Measurements from ENCODE around the gene COL28A1.
"Not testable (repeated sequence)": the region's sequence is repeated elsewhere in the genome, so short reads cannot be mapped to it uniquely, and the experiment has no call there.

The COL28A1 gene

DNA sequence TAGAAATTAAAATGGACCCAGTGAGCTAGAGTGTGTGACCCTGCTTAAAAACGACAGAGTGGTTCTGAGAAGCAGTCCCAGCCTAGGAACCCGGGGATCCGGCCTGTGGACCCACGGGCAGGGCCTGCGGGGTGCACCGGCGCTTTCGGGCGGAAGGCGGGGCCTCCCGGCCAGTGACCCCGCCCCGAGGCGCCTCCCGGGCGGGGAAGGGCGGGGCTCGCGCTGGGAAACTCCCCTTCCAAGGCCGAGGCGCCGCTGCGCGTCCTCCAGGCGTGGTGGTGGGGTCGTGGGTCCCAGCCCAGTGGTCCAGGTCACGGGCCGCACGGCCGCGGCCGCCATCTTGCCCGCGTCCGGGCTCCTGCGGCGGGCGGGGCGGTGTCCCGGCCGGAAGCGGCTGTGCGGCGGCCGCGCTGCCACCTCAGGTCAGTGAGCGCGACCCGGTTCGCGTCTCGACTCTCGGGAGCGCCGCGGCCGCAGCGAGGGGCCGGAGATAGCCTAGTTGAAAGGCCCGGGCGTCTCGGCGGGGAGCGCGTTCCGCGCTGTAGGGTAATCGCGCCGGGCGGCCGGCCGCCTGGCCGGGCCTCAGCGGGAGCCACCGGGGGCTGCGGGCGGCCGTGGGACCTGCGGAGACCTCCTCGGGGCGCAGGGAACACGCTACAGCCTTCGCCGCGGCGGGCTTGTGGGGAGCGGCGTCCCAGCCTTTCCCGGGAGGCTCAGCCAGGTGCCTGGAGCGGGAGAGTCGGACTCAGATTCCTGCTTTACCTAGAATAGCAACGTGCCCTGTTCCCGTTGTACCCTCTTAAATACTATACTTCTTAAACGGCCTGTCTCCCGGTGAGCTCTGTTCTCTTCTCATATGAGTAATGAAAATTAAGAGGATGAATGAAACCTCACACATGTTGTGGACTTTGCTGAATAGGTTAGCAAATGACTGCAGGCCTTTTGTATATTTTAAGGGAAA, 31.3 kb upstream of the COL28A1 start, which contains the start of gene MIOS:
Gene MIOS, plus strand, starts transcription at position 234 of the 961 bp plus-strand sequence. CDS start 5,592 bp downstream, outside the sequence.
- peak; percentile 90 to 91 for DNase-seq
- TF ChIP-seq GATA1 (IDR thresholded peaks at IDR 0.05; ENCODE audit: low read depth, low read length) (no peak), POLR2A (IDR thresholded peaks at IDR 0.05; ENCODE audit: low read length) (peak; percentile 81)

DNA sequence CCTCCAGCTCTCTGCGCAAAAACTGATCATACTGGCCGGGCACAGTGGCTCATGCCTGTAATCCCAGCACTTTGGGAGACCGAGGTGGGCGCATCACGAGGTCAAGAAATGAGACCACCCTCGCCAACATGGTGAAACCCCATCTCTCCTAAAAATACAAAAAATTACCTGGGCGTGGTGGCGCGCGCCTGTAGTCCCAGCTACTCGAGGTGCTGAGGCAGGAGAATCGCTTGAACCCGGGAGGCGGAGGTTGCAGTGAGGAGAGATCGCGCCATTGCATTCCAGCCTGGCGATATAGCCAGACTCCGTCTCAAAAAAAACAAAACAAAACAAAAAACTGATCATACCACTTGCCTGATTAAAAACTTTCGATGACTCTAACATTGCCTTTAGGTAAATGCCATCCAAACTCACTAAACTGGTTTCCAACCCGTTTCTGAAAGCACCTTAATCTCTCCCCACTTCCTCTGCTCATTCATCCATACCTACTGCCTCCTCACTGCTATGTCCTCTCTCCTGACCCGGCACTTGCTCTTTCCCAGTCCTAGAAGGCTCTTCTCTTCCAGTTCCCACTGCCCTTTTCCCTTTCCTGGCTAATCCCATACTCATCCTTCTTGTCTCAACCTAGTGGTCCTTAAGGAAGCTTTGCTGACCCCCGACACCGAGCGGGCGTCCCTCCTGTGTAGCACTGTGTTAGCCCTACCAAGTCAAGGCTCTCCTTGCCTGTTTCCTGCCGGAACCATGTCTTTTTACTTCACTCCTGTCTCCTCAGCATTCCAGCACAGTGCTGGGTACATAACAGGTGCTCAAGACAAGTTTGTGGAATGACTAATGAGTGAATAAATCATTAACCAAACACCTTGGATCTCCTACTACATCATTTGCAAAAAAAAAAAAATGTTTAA, 30.3 kb upstream of the COL28A1 start:
- TF ChIP-seq GATA1 (IDR thresholded peaks at IDR 0.05; ENCODE audit: low read depth, low read length) (no peak), POLR2A (IDR thresholded peaks at IDR 0.05; ENCODE audit: low read length) (no peak)
- peak in 1 of 2 experiments; percentile 48 for DNase-seq

DNA sequence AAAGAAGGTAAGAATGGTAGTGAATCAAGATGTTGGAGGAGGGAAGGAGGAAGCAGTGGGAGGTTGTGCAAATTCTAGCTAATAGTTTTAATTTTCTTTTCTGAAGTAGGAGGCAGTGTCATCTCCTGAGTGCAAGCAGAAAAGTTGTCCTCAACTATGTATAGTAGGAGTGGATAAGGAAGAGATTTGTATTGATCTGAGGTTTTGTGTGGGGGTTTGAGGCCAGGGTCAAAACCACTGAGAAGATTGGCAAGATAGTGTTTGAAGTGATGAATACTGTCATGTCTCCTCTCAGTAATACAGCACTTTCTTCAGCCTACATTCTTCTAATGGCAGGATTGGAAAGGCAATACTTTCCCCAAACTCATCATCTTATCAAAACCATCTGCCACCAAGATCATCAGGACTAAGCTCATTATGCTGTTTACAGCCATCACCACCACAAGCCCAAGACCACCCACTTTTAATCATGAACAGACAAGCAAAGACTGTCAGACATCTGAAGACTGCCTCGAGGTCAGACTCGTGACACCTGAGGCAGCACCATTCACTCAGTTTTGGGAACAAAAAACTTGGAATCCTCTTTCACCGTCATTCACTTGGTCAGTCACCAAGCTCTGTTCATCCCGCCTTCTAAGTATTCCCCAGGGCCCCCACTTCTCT, 29.5 kb upstream of the COL28A1 start:
- TF ChIP-seq GATA1 (IDR thresholded peaks at IDR 0.05; ENCODE audit: low read depth, low read length): no peak
- no peak for TF ChIP-seq POLR2A (IDR thresholded peaks at IDR 0.05; ENCODE audit: low read length)
- peak in 1 of 2 experiments; percentile 18 for DNase-seq

DNA sequence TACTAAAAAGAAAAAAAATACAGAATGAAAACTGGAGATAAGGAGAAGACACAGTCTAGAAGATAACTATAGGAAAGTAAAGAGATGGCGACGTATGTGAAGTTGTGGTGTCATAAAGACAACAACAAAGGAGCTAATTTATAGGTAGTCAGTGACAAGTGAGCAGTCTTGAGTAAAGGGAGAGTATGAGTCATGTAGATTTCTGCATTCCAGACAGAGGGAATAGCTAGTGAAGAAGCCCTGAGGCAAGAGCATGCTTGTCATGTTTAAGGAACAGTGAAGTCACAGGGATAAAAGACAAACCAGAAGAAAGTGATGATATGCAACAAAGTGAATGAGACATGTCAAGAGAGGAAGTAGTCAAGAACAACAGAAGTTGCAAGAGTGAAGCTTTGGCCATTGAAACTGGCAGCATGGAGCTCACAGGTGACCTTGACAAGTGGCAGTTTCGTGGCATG, 28.7 kb upstream of the COL28A1 start:
- TF ChIP-seq GATA1 (IDR thresholded peaks at IDR 0.05; ENCODE audit: low read depth, low read length) (no peak), POLR2A (IDR thresholded peaks at IDR 0.05; ENCODE audit: low read length) (no peak)

DNA sequence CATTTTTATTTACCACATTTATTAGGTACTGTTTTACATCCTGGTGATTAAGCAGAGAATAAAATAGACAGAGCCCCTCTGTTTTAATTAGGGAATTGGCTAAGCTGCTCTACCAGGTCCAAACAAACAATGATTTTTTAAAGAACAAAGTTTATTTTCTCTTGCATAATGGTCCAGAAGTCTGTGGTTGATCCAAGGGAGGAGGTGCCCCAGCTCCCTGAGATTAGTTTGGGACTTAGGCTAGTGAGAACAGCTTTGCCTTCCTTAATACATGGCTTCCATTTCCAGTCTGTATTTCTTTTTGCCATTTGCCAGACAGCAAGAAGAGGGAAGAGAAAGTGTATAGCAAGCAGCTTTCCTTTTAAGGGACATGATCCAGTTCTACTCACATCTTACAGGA, 28.1 kb upstream of the COL28A1 start:
- TF ChIP-seq GATA1 (IDR thresholded peaks at IDR 0.05; ENCODE audit: low read depth, low read length) (no peak), POLR2A (IDR thresholded peaks at IDR 0.05; ENCODE audit: low read length) (no peak)

More for the DNA sequence above, 28.7 kb upstream of the COL28A1 start:
- no peak for DNase-seq

DNA sequence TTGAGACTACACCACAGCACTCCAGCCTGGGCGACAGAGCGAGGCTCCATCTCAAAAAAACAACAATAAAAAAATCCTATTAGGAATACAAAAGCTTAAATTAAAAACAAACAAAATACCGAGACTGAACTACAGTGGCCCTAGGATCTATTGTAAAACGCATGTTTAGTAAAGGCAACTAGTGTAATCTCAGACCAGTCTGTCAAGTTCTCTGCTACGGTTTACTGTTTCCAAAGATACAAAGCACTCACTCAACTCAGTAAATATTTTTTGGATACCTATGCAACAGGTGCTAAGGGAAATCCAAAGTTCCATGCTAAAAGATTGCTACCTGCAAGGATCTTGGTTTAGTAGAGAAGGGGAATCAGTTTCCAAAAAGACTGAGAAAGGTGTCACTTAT, 27.6 kb upstream of the COL28A1 start:
- DNase-seq: no peak
- TF ChIP-seq POLR2A (IDR thresholded peaks at IDR 0.05; ENCODE audit: low read length) (no peak), GATA1 (IDR thresholded peaks at IDR 0.05; ENCODE audit: low read depth, low read length) (no peak)

More for the DNA sequence above, 28.1 kb upstream of the COL28A1 start:
- DNase-seq: no peak

DNA sequence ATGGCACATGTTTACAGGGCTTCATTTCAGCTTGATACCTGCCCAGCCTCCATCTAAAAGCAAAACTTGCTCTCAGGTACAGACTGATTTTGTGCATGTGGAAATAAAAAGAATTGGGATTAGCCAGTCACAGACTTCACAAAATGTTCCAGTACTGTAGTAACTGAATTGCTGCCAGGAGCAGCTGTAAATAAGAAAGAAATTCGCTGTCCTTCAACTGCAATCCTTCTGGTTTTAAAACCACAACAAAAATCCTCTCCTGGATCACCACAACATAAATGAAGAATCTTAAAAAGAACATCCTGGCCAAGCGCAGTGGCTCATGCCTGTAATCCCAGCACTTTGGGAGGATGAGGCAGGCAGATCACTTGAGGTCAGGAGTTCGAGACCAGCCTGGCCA, 27.1 kb upstream of the COL28A1 start:
- no peak for TF ChIP-seq POLR2A (IDR thresholded peaks at IDR 0.05; ENCODE audit: low read length)
- no peak for TF ChIP-seq GATA1 (IDR thresholded peaks at IDR 0.05; ENCODE audit: low read depth, low read length)
- no peak for DNase-seq

DNA sequence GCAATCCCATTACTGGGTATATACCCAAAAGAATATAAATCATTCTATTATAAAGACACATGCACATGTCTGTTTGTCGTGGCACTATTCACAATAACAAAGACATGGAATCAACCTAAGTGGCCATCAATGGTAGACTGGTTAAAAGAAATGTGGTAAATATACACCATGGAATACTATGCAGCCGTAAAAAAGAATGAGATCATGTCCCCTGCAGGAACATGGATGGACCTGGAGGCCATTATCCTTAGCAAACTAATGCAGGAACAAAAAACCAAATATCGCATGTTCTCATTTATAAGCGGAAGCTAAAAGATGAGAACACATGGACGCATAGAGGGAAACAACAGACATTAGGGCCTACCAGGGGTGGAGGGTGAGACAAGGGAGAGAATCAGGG, 25.9 kb upstream of the COL28A1 start:
- DNase-seq: not testable (repeated sequence)

DNA sequence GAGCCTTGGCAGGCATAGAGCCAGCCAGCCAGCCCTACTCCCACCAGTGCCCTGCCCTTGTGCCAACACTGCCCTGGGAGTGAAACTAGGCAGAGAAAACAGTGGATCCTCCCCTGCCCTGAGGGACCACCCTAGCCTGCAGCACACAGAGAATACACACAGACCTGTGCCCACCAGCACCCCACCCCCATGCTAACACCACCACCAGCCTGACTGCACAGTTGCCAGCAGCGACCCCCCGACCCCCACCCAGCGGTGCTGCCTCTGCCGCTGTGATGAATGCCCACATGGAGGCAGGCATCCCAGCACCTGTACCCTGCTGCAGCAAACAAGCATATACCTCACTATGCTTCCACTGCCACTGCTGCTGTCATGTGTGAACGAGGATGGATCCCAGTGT, 21.6 kb upstream of the COL28A1 start:
- no peak for TF ChIP-seq POLR2A (IDR thresholded peaks at IDR 0.05; ENCODE audit: low read length)
- no peak for TF ChIP-seq GATA1 (IDR thresholded peaks at IDR 0.05; ENCODE audit: low read depth, low read length)
- no peak for DNase-seq

DNA sequence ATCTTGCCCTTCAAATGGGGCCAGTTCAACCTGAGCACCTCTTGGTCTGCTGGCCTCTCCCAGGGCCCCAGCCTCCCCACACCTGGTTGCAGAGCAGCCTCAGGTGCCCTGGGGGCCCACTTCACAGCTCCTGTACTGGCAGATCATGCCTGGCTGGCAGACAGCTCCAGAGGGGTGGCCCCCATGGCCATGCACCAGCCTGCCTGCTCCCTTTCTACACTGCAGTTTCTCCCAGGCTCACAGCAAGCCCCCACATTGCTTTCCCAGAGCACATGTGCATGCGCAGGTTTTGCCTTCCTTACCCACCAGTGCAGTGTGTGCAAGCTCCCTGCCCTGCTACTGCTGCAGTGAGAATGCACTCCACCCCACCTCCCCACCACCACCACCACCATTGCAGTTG, 21.2 kb upstream of the COL28A1 start:
- TF ChIP-seq POLR2A (IDR thresholded peaks at IDR 0.05; ENCODE audit: low read length): no peak
- no peak for TF ChIP-seq GATA1 (IDR thresholded peaks at IDR 0.05; ENCODE audit: low read depth, low read length)
- no peak for DNase-seq

DNA sequence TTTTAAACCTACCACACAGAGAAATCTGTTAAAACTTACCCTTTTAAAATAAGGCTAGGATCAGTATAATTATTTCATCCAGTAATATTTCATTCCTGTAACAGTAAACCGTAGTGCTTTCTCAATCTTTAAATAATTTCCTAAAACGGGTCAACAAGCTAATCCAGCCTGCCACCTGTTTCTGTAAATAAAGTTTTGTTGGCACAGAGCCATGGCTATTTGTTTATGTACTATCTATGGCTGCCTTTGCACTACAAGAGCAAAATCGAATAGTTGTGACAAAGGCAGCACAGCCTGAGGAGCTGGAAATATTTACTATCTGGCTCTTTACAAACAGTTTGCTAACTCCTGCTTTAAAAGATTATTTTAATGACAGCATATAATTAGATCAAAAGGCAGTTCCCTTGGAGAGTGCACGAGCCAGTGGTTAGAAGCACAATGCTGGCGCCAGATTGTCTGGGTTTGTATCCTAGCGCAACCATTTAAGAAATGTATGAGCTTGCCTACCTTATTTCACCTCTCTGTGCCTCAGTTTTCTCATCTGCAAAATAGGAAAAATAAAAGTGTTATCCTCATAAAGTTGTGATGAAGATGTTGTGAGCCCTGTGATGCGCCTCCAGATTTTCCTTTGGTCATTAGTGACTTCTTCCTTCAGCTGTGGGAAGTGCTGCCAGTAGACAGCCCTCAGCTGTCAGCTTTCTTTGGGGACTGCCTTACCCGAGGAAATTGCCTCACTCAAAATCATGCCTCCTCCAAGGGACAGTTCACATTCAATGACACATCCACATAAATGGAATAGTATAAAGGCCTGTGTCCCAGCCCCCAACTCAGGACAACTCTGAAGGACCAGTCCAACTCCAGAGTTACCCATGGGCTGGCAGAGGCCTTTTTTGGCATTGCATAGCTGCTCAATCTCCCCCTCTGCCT, 19.2 kb upstream of the COL28A1 start:
- TF ChIP-seq POLR2A (IDR thresholded peaks at IDR 0.05; ENCODE audit: low read length): no peak
- TF ChIP-seq GATA1 (IDR thresholded peaks at IDR 0.05; ENCODE audit: low read depth, low read length): no peak
- DNase-seq: peak; percentile 19 to 37

DNA sequence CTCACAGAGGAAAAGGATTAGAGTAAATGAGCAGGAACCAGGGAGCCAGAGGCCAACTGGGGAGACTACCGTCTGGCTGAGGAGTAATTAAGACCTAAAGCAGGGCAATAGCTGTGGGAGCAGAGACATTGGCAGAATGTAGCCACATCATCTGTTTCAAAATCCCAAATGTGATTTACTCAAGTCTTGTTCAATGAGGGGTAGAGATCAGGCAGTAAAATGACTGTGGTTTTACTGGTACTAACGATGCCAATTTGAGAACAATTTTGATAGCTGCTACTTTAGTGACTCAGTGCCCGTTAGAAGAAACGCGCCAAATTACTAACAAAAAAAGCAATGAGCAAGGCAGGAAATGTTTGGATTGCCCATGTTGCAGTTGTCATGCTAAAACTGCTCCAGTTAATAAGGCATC, 18.4 kb upstream of the COL28A1 start:
- no peak for TF ChIP-seq GATA1 (IDR thresholded peaks at IDR 0.05; ENCODE audit: low read depth, low read length)
- TF ChIP-seq POLR2A (IDR thresholded peaks at IDR 0.05; ENCODE audit: low read length): no peak
- no peak for DNase-seq

All from erythroblast (primary cell).